MV-4-11 (cell line): ENCODE data around the gene THAP8.
A peak's percentile ranks its signal among the peaks of the same experiment; 100 is the strongest.

Experiments
- DNase-seq: peaks from one replicate; lab custom pipeline; 2025; lab: John Stamatoyannopoulos, UW

Gene THAP8

DNA sequence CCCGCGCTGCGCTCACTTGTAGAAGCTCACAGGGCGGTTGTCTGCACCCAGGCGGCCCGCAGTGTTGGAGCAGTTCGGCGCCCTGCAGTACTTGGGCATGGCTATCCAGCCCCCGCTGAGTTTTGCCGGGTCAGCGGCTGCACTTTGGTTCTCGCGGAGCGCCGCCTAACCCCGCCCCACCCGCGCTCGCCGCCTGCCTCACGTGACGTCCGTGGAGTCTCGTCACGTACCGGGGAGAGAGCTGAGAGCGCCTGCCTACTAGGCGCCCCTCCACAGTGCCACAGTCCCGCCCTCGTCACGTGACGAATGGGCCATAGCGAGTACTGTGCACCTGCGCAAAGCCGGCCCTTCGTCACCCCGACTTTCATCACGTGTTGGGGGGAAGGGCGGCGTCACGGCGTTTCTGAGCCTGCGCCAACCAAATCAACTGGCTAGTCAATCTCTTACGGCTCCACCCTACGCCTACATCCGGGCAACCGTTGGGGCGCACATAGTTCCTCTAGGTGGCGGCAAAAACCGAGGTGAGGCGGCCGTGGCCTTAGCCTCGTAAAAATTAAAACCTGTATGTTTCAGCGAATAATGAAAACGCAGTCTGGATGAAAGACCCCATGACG is at the start of gene THAP8:
TSS of gene THAP8 (minus strand) at position 167 of the 614 bp plus-strand sequence. CDS start at position 99, 68 bp downstream.
- peak; percentile 100 for DNase-seq

GRCh38 chr19:36103040-36103626 is 49.0 kb upstream of the THAP8 start:
- no peak for DNase-seq

DNA sequence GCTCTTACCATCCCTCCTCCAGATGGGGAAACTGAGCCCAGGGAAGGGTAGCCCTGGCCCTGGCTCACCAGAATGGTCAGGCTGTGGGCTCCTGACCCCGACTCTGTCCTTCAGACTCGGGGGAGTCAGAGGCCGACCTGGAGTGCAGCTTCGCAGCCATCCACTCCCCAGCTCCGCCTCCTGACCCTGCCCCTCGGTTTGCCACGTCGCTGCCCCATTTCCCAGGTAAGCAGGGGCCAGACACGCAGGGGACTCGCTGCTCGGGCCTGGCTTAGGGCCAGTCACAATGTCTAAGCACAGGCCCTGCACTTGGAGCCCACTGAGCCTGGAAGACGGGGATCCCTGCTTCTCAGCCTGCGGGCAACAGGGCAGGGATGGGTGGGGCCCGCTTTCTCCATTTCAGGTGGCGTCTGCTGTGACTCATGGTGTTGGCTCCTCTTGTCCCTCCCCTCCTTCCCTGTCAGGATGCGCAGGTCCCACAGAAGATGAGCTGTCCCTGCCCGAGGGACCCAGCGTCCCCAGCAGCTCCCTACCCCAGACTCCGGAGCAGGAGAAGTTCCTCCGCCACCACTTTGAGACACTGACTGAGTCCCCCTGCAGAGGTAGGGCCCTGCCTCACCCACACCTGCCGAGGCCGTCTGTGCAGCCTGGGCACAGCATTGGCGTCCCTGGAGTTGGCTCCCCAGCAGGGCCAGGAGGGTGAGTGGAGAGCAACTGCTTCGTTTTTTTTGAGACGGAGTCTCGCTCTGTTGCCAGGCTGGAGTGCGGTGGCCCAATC is 47.7 kb upstream of the THAP8 start:
- no peak for DNase-seq

DNA sequence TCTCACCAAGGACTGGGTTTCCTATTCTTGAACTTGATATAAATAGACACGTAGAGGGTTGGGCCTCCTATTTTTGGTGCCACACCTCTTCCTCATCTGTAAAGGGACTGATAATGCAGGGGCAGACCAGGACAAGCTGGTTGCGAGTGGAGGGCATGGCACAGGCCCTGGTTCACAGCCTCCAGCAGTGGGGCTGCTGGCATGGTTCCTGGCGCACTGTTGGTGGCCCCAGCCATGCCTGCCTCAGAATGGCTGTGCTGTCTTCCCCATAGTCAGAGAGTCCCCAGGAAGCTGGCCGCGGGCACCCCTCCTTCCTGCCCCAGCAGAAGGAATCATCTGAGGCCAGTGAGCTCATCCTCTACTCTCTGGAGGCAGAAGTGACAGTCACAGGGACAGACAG is 46.4 kb upstream of the THAP8 start:
- DNase-seq = no peak

DNA sequence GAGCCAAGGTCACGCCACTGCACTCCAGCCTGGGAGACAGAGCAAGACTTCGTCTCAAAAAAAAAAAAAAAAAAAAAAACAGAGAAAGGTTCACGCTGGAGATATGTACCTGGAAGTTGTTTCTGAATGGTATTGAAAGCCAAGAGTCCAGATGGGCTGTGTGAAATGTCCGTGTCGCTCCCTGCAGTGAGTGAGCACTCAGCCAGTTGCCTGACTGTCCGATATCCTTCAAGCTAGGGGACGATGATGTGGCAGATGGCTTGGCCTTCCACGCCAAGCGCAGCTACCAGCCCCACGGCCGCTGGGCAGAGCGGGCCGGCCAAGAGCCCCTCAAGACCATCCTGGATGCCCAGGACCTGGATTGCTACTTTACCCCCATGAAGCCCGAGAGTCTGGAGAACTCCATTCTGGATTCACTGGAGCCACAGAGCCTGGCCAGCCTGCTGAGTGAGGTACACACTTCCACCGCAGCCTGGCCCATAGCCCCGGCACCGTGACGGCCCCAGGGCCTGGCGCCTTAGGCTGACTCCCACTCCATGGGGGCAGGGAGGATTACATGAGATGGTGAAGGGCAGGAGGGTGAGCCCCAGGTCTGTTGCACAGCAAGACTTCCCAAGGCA is 45.2 kb upstream of the THAP8 start:
- DNase-seq = no peak

DNA sequence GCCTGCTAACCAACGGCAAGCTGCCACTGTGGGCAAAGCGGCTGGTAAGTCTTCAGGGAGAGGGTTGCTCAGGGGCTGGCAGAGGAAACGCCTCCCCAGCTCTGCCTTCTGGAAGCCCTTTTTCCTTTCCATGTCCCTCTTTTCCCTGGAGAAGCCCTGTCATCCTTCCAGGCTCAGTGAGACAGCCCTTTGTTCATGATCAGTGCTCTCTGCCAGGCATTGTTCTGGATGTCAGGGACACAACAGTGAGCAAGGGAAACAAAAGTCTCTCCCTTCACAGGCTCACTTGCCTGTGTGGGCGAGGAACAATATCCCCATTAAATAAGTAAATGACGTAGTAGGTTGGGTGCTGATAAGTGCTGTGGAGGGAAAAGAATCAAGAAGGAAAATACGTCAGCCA is 43.0 kb upstream of the THAP8 start:
- DNase-seq = no peak

- DNase-seq = no peak
These were observed 39.6 kb upstream of the THAP8 start for GRCh38 chr19:36093687-36094086.

DNA sequence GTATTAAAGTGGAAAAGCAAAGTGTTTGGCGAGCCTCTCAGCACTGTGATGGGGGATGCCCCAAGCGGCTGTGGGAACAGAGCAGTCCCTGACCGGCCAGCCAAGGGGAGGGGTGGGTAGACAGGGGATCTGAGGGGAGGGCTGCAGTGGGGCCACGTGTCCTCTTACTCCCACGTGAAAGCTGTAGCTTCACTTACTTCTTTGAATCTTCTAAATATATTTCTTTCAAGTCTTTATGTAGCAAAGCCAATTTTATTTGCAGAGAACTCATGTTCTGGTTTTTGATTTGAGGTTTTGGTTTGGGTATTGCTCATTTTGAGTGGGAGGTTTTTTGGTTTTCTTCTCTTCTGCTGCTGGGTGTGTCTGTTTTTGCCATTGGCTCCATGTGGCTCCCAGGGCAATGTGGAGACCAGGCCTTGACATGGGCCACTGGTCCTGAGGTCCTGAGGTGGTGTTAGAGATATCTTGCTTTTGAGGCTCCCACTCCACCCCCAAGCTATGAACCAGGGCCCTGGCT is 39.1 kb upstream of the THAP8 start:
- DNase-seq = no peak

GRCh38 chr19:36092566-36092965 is 38.5 kb upstream of the THAP8 start:
- no peak for DNase-seq

- DNase-seq = no peak
These were observed 37.0 kb upstream of the THAP8 start for GRCh38 chr19:36090910-36091695.

- DNase-seq = no peak
These were observed 35.8 kb upstream of the THAP8 start for GRCh38 chr19:36089847-36090246.

GRCh38 chr19:36086326-36086725 is 32.2 kb upstream of the THAP8 start:
- no peak for DNase-seq

DNA sequence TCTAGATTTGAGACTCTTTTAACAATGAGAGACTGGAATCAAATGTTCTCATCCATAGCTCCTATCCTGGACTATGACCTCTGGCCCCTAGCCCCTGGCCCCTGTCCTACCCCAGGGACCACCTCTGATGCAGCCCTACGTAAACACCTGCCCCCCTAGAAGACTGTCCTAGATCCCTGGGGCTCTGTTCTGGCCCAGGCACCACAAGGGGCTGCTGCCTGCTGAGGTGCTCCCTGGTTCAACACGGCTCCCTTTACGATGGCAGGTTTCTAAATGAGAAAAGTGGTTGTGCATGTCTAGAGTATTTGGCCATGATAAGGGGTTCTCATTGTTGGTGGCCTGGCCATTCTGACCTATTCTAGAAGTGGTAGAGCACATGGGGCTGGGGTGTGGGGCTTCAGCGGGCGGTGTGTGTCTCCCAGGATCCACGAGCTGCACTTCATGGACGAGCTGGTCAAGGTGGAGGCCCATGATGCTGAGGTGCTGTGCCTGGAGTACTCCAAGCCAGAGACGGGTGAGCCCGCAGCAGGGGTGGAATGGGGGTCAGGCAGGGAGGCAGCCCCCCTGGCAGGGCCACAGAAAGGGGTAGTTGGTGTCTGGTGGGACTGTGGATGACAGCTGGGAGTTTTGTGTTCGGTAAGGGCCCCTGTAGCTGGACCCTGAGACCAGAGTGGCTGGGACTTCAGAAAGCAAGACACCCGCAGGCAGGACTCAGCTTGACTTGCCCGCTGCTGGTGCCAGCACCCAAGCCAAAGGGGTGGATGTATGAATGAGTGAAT is 30.3 kb upstream of the THAP8 start:
- no peak for DNase-seq

DNA sequence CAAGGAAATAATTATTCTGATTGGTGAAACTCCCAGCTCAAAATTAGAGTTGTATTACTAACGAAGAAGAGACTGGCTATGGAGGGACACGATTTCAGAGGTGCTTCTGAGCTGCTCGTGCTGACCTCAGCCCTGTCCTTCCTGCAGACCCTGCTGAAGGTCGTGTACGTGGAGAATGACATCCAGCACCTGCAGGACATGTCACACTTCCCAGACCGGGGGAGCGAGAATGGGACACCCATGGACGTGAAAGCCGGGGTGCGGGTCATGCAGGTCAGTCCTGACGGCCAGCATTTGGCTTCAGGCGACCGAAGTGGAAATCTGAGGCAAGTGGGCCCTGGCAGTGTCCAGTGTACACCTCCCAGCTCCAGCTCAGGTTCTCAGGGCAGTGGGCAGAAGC is 28.8 kb upstream of the THAP8 start:
- DNase-seq = no peak

DNA sequence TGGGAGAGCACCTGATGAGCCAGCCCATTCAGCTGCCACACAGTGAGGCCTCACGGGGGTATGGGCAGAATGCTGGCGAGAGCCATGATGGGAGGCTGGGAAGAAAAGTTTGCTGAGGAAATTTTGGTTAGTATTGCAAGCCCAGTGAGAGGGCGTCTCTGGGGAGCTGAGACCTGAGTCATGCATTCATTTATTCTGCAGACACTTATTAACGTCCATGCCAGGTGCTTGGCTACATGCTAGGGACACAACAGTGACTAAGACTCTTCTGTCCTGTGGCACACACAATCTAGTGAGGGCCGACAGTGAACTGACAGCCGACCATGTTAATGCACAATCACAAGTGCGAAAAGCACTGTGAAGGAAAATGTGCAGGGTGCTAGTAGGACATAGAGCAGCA is 27.8 kb upstream of the THAP8 start:
- no peak for DNase-seq

DNA sequence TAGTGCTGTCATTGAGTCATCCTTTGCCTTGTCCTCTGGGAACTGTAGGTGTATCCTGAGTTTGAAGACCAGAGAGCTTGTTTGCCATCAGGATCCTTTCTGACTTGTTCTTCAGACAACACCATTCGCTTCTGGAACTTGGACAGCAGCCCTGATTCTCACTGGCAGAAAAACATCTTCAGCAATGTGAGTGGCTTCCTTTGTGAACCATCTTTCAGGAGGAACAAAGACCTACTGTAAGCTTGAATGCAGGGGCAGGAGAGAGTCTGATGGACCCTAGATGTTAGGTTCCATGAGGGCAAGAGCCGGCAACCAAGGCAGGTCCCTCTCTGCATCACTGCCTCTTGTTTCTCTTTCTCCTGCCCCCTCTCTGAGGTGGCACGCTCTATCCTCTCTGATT is 27.3 kb upstream of the THAP8 start:
- DNase-seq = no peak

GRCh38 chr19:36079389-36079945 is 25.4 kb upstream of the THAP8 start:
- DNase-seq = no peak

- no peak for DNase-seq
These were observed 19.2 kb upstream of the THAP8 start for GRCh38 chr19:36073121-36073876.

GRCh38 chr19:36072081-36072480 is 18.0 kb upstream of the THAP8 start:
- no peak for DNase-seq
